HepG2 (cell line): ENCODE data around the gene USP12. TPM values are rescaled to one million over a fixed set of nuclear protein-coding genes. Genes with fewer than 3 reads are reported as not detected.

ENCODE experiments used
- CBX5 ChIP-seq: sonication (generic); formaldehyde crosslinking; IDR thresholded peaks from 2 replicates; pipeline ENCODE4 v1.4.0; 2020; ENCODE audit warnings: missing genetic modification reagents, borderline replicate concordance
- CREB1 ChIP-seq, 2 experiments: fragments of 450-650 bp in 1 of 2; IDR thresholded peaks; 2 replicates each; pipeline ENCODE4 v1.6.1; 2016 to 2017; ENCODE audit warnings: control low read depth in 1 of 2, mild to moderate bottlenecking in 1 of 2, missing compliant biosample characterization in 1 of 2, missing genetic modification characterization in 1 of 2
- IKZF1 ChIP-seq: fragments of 450-650 bp; IDR thresholded peaks from 2 replicates; pipeline ENCODE4 v1.7.1; 2016
- NONO ChIP-seq, 2 experiments: fragments of 450-650 bp in 1 of 2; sonication (generic) in 1 of 2; formaldehyde crosslinking in 1 of 2; IDR thresholded peaks in 1 of 2; conservative IDR thresholded peaks in 1 of 2; 2 replicates each; pipeline versions ENCODE4 v1.6.1 to v1.8.0; 2017 to 2022; ENCODE audit warnings: mild to moderate bottlenecking in 1 of 2, missing genetic modification reagents in 1 of 2, moderate library complexity in 1 of 2
- RBAK ChIP-seq: sonication (generic); formaldehyde crosslinking; IDR thresholded peaks from 2 replicates; pipeline ENCODE4 v1.5.1; 2020; ENCODE audit warnings: mild to moderate bottlenecking, missing genetic modification reagents
- ZNF562 ChIP-seq: sonication (generic); formaldehyde crosslinking; IDR thresholded peaks from 2 replicates; pipeline ENCODE4 v1.8.0; 2022; ENCODE audit warnings: missing genetic modification reagents, borderline replicate concordance
- ZNF713 ChIP-seq: sonication (generic); formaldehyde crosslinking; IDR thresholded peaks from 2 replicates; pipeline ENCODE4 v1.4.0; 2020; ENCODE audit warnings: mild to moderate bottlenecking, missing genetic modification reagents
- polyA plus RNA-seq, 8 experiments: library from polyadenylated mRNA; depleted of rRNA in 3 of 8; stranded (reverse) in 7 of 8; unstranded in 1 of 8; fragments of >200 nt; fragmentation: Illumina TruSeq in 4 of 8; extraction: Trizol in 4 of 8; gene quantifications; 2 replicates each; pipeline versions ENCODE4 v1.2.1 to v1.2.3, GENCODE V29; 2011 to 2016; ENCODE audit warnings: low read depth in 4 of 8, missing spikeins in 1 of 8, mixed read lengths in 1 of 8; ENCODE audit not compliant: insufficient read depth in 1 of 8
- total RNA-seq, 5 experiments: library from RNA; depleted of rRNA; stranded (reverse); fragments of >200 nt; fragmentation: Illumina TruSeq; extraction: Trizol; gene quantifications; 2 replicates each; pipeline ENCODE4 v1.2.3, GENCODE V29; 2016; ENCODE audit warnings: low read depth in 1 of 5
- TF ChIP-seq, protein P1 (sequence below): sonication (generic); formaldehyde crosslinking; IDR thresholded peaks from 2 replicates; pipeline ENCODE4 v1.8.0; 2023; ENCODE audit warnings: mild to moderate bottlenecking, missing genetic modification reagents
- TF ChIP-seq, protein P2 (sequence below): sonication (generic); formaldehyde crosslinking; IDR thresholded peaks from one replicate; pipeline ENCODE4 v1.5.1; 2020; ENCODE audit warnings: mild to moderate bottlenecking, missing genetic modification reagents; ENCODE audit errors: not compliant biosample characterization
- TF ChIP-seq, protein P3 (sequence below): sonication (generic); formaldehyde crosslinking; IDR thresholded peaks from 2 replicates; pipeline ENCODE4 v1.8.1; 2022; ENCODE audit warnings: low read depth, mild to moderate bottlenecking, missing genetic modification reagents
- TF ChIP-seq, protein P4 (sequence below): sonication (generic); formaldehyde crosslinking; IDR thresholded peaks from 2 replicates; pipeline ENCODE4 v1.8.0; 2022; ENCODE audit warnings: mild to moderate bottlenecking, missing genetic modification reagents, borderline replicate concordance
- TF ChIP-seq, protein P5 (sequence below): IDR thresholded peaks from 2 replicates; pipeline ENCODE4 v1.6.1; 2018; ENCODE audit warnings: missing genetic modification reagents, mild to moderate bottlenecking, missing compliant biosample characterization

The USP12 gene
- total and polyA plus RNA-seq, 2 of the 13 experiments (the other 11 are each of a cell fraction or from before 2014, with no cell fraction given), result 9.8 to 19.5 TPM

DNA sequence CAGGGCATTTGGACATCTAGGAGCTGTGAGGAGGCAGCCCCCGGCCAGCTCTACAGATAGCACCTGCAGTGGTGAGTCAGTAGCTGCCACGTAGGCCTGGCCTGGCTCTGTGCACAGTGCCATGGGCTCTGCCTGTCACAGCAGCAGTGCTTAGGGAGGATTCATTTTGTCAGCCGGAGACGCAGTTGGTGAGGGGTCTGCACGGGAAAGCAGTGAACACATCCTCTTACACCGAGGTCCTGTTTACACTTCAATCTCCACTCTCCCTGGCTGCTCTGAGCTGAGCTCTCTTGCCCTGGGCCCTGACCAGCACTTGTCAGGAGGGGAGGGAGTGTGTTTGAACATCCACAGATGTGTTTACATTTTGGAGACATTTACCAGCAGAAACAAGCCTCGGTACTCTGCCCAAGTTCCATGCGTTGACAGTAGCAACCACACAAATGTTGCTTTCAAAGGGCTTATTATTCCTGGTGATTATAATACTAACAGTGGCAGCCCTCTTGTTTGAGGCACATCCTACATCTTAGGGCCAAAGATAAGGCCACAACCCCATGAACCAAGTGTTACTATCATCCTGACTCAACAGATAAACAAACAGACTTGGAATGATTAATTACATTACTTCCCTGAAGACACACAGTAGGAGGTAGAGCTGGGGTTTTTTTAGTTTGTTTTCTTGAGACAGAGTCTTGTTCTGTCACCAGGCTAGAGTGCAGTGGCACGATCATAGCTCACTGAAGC lies 148.9 kb downstream of the USP12 start (continued):
- TF ChIP-seq, protein P1, sequence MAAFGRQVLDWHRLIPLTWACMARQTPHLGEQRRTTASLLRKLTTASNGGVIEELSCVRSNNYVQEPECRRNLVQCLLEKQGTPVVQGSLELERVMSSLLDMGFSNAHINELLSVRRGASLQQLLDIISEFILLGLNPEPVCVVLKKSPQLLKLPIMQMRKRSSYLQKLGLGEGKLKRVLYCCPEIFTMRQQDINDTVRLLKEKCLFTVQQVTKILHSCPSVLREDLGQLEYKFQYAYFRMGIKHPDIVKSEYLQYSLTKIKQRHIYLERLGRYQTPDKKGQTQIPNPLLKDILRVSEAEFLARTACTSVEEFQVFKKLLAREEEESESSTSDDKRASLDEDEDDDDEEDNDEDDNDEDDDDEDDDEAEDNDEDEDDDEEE, result no peak
- TF ChIP-seq CBX5 (CRISPR knock-in tag) (no peak; the same call in 1 of the 2 replicates), RBAK (CRISPR knock-in tag) (no peak), NONO (IDR thresholded peaks at IDR 0.05) (no peak), NONO (CRISPR knock-in tag; conservative IDR thresholded peaks at IDR 0.05) (peak; percentile 44; the same call in 1 of the 2 replicates), CREB1 (IDR thresholded peaks at IDR 0.05) (no peak), CREB1 (CRISPR knock-in tag; IDR thresholded peaks at IDR 0.05) (no peak), ZNF713 (CRISPR knock-in tag) (no peak), ZNF562 (CRISPR knock-in tag) (no peak), IKZF1 (no peak)
- TF ChIP-seq, protein P2, sequence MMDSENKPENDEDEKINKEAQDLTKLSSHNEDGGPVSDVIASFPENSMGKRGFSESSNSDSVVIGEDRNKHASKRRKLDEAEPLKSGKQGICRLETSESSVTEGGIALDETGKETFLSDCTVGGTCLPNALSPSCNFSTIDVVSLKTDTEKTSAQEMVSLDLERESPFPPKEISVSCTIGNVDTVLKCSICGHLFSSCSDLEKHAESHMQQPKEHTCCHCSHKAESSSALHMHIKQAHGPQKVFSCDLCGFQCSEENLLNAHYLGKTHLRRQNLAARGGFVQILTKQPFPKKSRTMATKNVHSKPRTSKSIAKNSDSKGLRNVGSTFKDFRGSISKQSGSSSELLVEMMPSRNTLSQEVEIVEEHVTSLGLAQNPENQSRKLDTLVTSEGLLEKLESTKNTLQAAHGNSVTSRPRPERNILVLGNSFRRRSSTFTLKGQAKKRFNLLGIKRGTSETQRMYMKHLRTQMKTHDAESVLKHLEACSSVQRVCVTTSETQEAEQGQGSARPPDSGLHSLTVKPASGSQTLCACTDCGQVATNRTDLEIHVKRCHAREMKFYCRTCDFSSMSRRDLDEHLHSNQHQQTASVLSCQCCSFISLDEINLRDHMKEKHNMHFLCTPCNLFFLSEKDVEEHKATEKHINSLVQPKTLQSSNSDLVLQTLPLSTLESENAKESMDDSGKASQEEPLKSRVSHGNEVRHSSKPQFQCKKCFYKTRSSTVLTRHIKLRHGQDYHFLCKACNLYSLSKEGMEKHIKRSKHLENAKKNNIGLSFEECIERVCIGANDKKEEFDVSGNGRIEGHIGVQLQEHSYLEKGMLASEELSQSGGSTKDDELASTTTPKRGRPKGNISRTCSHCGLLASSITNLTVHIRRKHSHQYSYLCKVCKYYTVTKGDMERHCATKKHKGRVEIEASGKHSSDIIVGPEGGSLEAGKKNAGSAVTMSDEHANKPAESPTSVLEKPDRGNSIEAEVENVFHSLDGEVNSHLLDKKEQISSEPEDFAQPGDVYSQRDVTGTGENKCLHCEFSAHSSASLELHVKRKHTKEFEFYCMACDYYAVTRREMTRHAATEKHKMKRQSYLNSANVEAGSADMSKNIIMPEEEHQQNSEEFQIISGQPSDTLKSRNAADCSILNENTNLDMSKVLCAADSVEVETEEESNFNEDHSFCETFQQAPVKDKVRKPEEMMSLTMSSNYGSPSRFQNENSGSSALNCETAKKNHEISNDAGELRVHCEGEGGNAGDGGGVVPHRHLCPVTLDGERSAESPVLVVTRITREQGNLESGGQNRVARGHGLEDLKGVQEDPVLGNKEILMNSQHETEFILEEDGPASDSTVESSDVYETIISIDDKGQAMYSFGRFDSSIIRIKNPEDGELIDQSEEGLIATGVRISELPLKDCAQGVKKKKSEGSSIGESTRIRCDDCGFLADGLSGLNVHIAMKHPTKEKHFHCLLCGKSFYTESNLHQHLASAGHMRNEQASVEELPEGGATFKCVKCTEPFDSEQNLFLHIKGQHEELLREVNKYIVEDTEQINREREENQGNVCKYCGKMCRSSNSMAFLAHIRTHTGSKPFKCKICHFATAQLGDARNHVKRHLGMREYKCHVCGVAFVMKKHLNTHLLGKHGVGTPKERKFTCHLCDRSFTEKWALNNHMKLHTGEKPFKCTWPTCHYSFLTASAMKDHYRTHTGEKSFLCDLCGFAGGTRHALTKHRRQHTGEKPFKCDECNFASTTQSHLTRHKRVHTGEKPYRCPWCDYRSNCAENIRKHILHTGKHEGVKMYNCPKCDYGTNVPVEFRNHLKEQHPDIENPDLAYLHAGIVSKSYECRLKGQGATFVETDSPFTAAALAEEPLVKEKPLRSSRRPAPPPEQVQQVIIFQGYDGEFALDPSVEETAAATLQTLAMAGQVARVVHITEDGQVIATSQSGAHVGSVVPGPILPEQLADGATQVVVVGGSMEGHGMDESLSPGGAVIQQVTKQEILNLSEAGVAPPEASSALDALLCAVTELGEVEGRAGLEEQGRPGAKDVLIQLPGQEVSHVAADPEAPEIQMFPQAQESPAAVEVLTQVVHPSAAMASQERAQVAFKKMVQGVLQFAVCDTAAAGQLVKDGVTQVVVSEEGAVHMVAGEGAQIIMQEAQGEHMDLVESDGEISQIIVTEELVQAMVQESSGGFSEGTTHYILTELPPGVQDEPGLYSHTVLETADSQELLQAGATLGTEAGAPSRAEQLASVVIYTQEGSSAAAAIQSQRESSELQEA, result no peak
- TF ChIP-seq, protein P3, sequence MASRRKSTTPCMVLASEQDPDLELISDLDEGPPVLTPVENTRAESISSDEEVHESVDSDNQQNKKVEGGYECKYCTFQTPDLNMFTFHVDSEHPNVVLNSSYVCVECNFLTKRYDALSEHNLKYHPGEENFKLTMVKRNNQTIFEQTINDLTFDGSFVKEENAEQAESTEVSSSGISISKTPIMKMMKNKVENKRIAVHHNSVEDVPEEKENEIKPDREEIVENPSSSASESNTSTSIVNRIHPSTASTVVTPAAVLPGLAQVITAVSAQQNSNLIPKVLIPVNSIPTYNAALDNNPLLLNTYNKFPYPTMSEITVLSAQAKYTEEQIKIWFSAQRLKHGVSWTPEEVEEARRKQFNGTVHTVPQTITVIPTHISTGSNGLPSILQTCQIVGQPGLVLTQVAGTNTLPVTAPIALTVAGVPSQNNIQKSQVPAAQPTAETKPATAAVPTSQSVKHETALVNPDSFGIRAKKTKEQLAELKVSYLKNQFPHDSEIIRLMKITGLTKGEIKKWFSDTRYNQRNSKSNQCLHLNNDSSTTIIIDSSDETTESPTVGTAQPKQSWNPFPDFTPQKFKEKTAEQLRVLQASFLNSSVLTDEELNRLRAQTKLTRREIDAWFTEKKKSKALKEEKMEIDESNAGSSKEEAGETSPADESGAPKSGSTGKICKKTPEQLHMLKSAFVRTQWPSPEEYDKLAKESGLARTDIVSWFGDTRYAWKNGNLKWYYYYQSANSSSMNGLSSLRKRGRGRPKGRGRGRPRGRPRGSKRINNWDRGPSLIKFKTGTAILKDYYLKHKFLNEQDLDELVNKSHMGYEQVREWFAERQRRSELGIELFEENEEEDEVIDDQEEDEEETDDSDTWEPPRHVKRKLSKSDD (CRISPR knock-in tag), result no peak
- TF ChIP-seq, protein P4, sequence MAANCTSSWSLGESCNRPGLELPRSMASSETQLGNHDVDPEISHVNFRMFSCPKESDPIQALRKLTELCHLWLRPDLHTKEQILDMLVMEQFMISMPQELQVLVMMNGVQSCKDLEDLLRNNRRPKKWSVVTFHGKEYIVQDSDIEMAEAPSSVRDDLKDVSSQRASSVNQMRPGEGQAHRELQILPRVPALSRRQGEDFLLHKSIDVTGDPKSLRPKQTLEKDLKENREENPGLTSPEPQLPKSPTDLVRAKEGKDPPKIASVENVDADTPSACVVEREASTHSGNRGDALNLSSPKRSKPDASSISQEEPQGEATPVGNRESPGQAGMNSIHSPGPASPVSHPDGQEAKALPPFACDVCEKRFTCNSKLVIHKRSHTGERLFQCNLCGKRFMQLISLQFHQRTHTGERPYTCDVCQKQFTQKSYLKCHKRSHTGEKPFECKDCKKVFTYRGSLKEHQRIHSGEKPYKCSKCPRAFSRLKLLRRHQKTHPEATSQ (CRISPR knock-in tag), result no peak
- TF ChIP-seq, protein P5, sequence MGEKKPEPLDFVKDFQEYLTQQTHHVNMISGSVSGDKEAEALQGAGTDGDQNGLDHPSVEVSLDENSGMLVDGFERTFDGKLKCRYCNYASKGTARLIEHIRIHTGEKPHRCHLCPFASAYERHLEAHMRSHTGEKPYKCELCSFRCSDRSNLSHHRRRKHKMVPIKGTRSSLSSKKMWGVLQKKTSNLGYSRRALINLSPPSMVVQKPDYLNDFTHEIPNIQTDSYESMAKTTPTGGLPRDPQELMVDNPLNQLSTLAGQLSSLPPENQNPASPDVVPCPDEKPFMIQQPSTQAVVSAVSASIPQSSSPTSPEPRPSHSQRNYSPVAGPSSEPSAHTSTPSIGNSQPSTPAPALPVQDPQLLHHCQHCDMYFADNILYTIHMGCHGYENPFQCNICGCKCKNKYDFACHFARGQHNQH, result 0 out of 2 replicates have a peak, but pooled peaks have one; percentile 54
